Spleen (tissue), 11 donors: Measurements from ENCODE around the gene CAND2. TPM values are rescaled to one million over a fixed set of nuclear protein-coding genes. Genes with fewer than 3 reads are reported as not detected.
A peak's percentile ranks its signal among the peaks of the same experiment; 100 is the strongest.

Source experiments
- DNase-seq: peaks from one replicate; pipeline ENCODE4 v3.0.0-alpha.2; 2020
- H3K27ac ChIP-seq, 8 donors: fragments of 200-600 bp; sonication (generic) in 7 of 8; 1 replicate in 4 of 8; 2 replicates in 4 of 8; pipeline versions ENCODE4 v1.5.0 to v1.8.0; 2016 to 2021; ENCODE audit warnings: inconsistent platforms in 4 of 8, mild to moderate bottlenecking in 4 of 8, moderate library complexity in 1 of 8
- H3K27me3 ChIP-seq, 7 donors: fragments of 200-600 bp; sonication (generic) in 6 of 7; replicated peaks in 1 of 7; 1 replicate in 4 of 7; 2 replicates in 3 of 7; pipeline versions ENCODE4 v1.5.0 to v1.8.0; 2016 to 2021; ENCODE audit warnings: inconsistent platforms in 3 of 7, mild to moderate bottlenecking in 1 of 7
- H3K36me3 ChIP-seq, 6 donors: fragments of 200-600 bp; sonication (generic) in 5 of 6; 1 replicate in 4 of 6; 2 replicates in 2 of 6; pipeline versions ENCODE4 v1.5.0 to v1.8.0; 2016 to 2021; ENCODE audit warnings: inconsistent platforms in 2 of 6
- H3K4me1 ChIP-seq, 6 donors: fragments of 200-600 bp; sonication (generic) in 5 of 6; 1 replicate in 3 of 6; 2 replicates in 3 of 6; pipeline versions ENCODE4 v1.5.0 to v1.8.0; 2016 to 2021; ENCODE audit warnings: inconsistent platforms in 3 of 6
- H3K4me3 ChIP-seq, 8 donors: fragments of 200-600 bp; sonication (generic) in 7 of 8; 1 replicate in 4 of 8; 2 replicates in 4 of 8; pipeline versions ENCODE4 v1.5.0 to v1.8.0; 2016 to 2021; ENCODE audit warnings: inconsistent platforms in 4 of 8, mild to moderate bottlenecking in 4 of 8, moderate library complexity in 2 of 8
- H3K9me3 ChIP-seq, 8 donors: fragments of 200-600 bp; sonication (generic) in 7 of 8; 1 replicate in 4 of 8; 2 replicates in 4 of 8; pipeline versions ENCODE4 v1.5.0 to v1.8.0; 2016 to 2021; ENCODE audit warnings: inconsistent platforms in 4 of 8
- POLR2A ChIP-seq, 3 donors: fragments of 450-650 bp; IDR thresholded peaks; one replicate each; pipeline ENCODE4 v1.5.1; 2017; ENCODE audit warnings: antibody characterized with exemption in 3 of 3, mild to moderate bottlenecking in 1 of 3
- POLR2AphosphoS5 ChIP-seq, 3 donors: sonication (generic); formaldehyde crosslinking; IDR thresholded peaks; one replicate each; pipeline ENCODE4 v1.5.1; 2017; ENCODE audit warnings: antibody characterized with exemption in 3 of 3
- WGBS, 5 donors: extraction: QIAGEN DNeasy Blood & Tissue Kit in 3 of 5; methylation state at CpG; one replicate each; pipeline versions ENCODE4 v1.1.5 to v1.1.7; 2013 to 2018; 5-methylcytosine and 5-hydroxymethylcytosine counted together
- intact Hi-C: fragments of 100-400 bp; cut with DNase I; formaldehyde crosslinking; loops from one replicate; pipeline ENCODE4 v1.15.0; 2023; ENCODE audit warnings: low total_unique reads
- polyA plus RNA-seq, 3 donors: library from polyadenylated mRNA; stranded (reverse); fragments of 200-250 nt; gene quantifications; one replicate each; pipeline ENCODE4 v1.2.1, GENCODE V29; 2013
- total RNA-seq, 7 donors: library from RNA; depleted of rRNA in 3 of 7; stranded (reverse); fragments of >200 nt in 3 of 7; fragmentation: NEBNext Ultra II Directional in 4 of 7; extraction: Animal tissue kit (Norgen Biotek cat#: 25700) in 4 of 7; gene quantifications; one replicate each; pipeline versions ENCODE4 v1.1.0 to v1.2.1, GENCODE V29; 2016 to 2021
- TF ChIP-seq, protein P1 (sequence below), 11 experiments: fragments of 200-600 bp in 7 of 11; fragments of 450-650 bp in 4 of 11; sonication (generic) in 4 of 11; IDR thresholded peaks in 8 of 11; conservative IDR thresholded peaks in 3 of 11; 1 replicate in 7 of 11; 2 replicates in 4 of 11; pipeline versions ENCODE4 v1.4.0 to v1.8.0; 2016 to 2021; ENCODE audit warnings: antibody characterized with exemption in 11 of 11, inconsistent platforms in 4 of 11, mild to moderate bottlenecking in 1 of 11
- donor health status: healthy with polysubstance abuse.
- donor health status: DM: no; HTN: no; CAD: no; lungs with moderate emphysema.
- donor health status: DM: no; HTN: no; CAD: no.
- donor health status: Bipolar disorder and iron deficiency.
- donor health status: healthy.
- donor health status: DM: no; HTN: no; CAD: no.
- donor health status: DM: yes; HTN: yes; CAD: no.

CAND2 gene
- total and polyA plus RNA-seq, 10 donors, result 0.78 to 12.2 (median 7.5) TPM

DNA sequence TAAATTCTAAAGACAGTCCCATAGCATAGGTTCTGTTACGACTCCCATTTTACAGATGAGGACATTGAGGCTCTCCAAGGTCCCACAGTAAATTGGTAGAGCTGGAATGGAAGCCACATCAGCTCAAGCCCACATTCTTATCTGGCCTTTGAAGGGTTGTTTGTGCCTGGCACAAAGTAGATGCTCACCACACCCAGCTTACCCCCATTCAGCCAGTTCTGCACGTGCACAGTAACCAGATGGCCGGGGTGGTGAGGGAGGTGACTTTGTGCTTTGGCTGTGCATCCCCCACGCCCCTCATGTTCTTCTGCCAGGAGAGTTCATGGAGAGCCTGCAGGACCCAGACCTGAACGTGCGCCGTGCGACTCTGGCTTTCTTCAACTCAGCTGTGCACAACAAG, 28.7 kb downstream of the CAND2 start:
- no peak for DNase-seq
- WGBS, 5 donors, result 89 to 95% (median 93%) methylated on average over 3 to 8 of the region's 8 CpGs
- TF ChIP-seq, protein P1, sequence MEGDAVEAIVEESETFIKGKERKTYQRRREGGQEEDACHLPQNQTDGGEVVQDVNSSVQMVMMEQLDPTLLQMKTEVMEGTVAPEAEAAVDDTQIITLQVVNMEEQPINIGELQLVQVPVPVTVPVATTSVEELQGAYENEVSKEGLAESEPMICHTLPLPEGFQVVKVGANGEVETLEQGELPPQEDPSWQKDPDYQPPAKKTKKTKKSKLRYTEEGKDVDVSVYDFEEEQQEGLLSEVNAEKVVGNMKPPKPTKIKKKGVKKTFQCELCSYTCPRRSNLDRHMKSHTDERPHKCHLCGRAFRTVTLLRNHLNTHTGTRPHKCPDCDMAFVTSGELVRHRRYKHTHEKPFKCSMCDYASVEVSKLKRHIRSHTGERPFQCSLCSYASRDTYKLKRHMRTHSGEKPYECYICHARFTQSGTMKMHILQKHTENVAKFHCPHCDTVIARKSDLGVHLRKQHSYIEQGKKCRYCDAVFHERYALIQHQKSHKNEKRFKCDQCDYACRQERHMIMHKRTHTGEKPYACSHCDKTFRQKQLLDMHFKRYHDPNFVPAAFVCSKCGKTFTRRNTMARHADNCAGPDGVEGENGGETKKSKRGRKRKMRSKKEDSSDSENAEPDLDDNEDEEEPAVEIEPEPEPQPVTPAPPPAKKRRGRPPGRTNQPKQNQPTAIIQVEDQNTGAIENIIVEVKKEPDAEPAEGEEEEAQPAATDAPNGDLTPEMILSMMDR (IDR thresholded peaks at IDR 0.05 in 8 of 11, conservative IDR thresholded peaks at IDR 0.05 in 3 of 11), result no peak
- TF ChIP-seq POLR2AphosphoS5 (IDR thresholded peaks at IDR 0.05) (no peak), POLR2A (IDR thresholded peaks at IDR 0.05) (no peak)

DNA sequence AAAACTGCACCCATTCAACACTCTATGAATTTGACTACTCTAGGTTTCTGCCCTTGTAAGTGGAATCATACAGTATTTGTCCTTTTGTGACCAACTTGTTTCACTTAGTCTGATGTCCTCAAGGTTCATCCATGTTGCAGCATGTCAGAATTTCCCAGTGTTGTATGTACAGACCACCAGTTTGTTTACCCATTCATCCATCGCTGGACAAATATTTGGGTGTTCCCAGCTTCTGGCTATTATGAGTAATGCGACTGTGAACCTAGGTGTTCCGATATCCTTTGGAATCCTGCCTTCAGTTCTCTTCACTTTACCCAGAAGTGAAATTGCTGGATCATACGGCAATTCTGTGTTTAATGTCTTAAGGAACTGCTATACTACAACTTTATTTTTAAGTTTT, 32.3 kb downstream of the CAND2 start:
- DNase-seq, result no peak
- TF ChIP-seq POLR2A (IDR thresholded peaks at IDR 0.05), result no peak
- TF ChIP-seq POLR2AphosphoS5 (IDR thresholded peaks at IDR 0.05), result no peak
- TF ChIP-seq, protein P1 (IDR thresholded peaks at IDR 0.05 in 8 of 11, conservative IDR thresholded peaks at IDR 0.05 in 3 of 11), result no peak
- no peaks in the 10 kb centered on the region for H3K4me1 ChIP-seq
- H3K4me3 ChIP-seq, result no peak overlapping the region
- no peak overlapping the region for H3K27ac ChIP-seq
- 91 to 99% (median 97%) methylated on average over 4 of the region's 4 CpGs for WGBS, 5 donors
- intact Hi-C loops, result no loop called here
- peaks cover 0 to 63% (median 36%) of the 10 kb centered on the region in 6 donors for H3K36me3 ChIP-seq
- no peaks in the 10 kb centered on the region for H3K9me3 ChIP-seq
- no peaks in the 10 kb centered on the region for H3K27me3 ChIP-seq

More for the DNA sequence above, 28.7 kb downstream of the CAND2 start:
- Histone ChIP-seq H3K4me1 (no peaks in the 10 kb centered on the region), H3K9me3 (no peaks in the 10 kb centered on the region), H3K4me3 (no peak overlapping the region), H3K36me3 (peaks cover 0 to 32% (median 3%) of the 10 kb centered on the region in 6 donors), H3K27me3 (no peaks in the 10 kb centered on the region), H3K27ac (no peak overlapping the region)
- intact Hi-C loops, result no loop called here

DNA sequence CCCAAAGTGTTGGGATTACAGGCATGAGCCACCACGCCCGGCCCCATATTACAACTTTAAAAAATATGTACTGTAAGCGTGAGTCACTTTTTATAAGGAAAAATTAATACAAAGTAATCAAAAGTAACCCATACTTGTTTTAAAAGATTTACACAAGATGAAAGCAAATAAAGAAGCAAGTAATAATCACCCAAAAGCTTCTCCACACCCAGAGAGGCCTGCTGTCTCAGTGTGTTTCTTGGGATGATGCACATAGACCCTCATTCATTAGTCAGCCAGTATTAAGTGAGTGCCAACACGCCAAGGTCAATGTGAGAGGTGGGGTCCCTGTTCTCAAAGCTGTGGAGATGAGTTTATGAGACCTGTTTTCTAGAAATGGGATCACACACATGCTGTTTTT, 32.9 kb downstream of the CAND2 start:
- no peaks in the 10 kb centered on the region for H3K9me3 ChIP-seq
- H3K27ac ChIP-seq, result no peak overlapping the region
- H3K4me3 ChIP-seq, result no peak overlapping the region
- intact Hi-C loops, result no loop called here
- H3K4me1 ChIP-seq, result no peaks in the 10 kb centered on the region
- WGBS, 5 donors, result 95 to 98% (median 96%) methylated on average over 4 of the region's 4 CpGs
- H3K27me3 ChIP-seq, result no peaks in the 10 kb centered on the region
- TF ChIP-seq, protein P1 (IDR thresholded peaks at IDR 0.05 in 8 of 11, conservative IDR thresholded peaks at IDR 0.05 in 3 of 11), result no peak
- TF ChIP-seq POLR2AphosphoS5 (IDR thresholded peaks at IDR 0.05), result no peak
- no peak for TF ChIP-seq POLR2A (IDR thresholded peaks at IDR 0.05)
- peaks cover 0 to 70% (median 42%) of the 10 kb centered on the region in 6 donors for H3K36me3 ChIP-seq
- no peak for DNase-seq

DNA sequence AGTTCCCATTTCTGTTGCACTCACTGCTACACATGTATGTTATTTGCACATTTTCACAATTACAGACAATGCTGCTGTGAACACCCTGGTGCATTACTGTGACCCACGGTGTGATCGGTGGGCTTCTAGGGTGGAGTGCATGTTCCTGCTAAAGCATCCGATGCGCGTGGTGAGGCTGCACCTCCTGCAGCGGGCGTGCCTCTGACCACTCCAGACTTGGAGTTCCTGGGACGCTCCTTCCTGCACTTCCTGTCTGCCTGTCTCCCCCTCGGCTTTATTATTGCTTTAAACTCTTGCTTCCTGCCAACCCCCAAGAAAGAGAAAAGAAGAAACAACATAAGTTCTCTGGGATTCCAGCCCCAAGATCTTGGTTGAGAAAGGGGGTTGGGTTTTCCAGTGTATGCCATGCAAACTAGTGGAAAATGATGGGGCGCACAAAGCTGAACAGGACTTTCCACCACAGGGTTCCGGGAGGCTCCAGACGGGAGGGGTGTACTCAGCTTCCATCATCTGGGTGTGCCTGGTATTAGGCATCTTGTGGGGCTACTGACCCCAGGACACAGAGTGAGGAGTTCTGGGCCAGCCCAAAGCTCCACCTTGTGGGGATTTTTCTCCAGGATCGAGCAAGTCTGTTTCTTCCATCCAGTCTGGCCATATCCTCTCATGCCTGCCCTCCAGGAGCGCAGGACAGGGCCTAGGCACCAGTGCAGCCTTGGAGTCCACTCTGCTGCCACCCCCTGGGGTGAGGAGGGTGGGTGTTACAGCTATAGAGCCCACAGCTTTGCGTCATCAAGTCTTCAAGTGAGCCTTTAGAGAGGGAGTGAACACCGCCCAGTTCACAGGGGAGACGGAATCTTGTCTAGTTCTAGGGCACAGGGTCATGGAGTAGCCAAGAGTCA, 33.7 kb downstream of the CAND2 start:
- Histone ChIP-seq H3K4me3 (no peak overlapping the region), H3K36me3 (peaks cover 0 to 76% (median 50%) of the 10 kb centered on the region in 6 donors), H3K9me3 (no peaks in the 10 kb centered on the region), H3K27ac (peak overlapping the region in 2 of 8 donors; percentile 6 to 17), H3K4me1 (no peaks in the 10 kb centered on the region), H3K27me3 (no peaks in the 10 kb centered on the region)
- DNase-seq, result peak; percentile 39
- intact Hi-C loops, result no loop called here
- TF ChIP-seq POLR2A (IDR thresholded peaks at IDR 0.05) (no peak), POLR2AphosphoS5 (IDR thresholded peaks at IDR 0.05) (peak in 2 of 3 donors; percentile 21 to 38)
- TF ChIP-seq, protein P1 (IDR thresholded peaks at IDR 0.05 in 8 of 11, conservative IDR thresholded peaks at IDR 0.05 in 3 of 11), result no peak
- WGBS, 5 donors, result 76 to 82% (median 78%) methylated on average over 17 of the region's 17 CpGs
